NCI-H2029 (cell line): Measurements from ENCODE around the gene APOBEC3G.

ENCODE experiments used
- DNase-seq: peaks from one replicate; lab custom pipeline; 2025; lab: John Stamatoyannopoulos, UW

The APOBEC3G gene

DNA sequence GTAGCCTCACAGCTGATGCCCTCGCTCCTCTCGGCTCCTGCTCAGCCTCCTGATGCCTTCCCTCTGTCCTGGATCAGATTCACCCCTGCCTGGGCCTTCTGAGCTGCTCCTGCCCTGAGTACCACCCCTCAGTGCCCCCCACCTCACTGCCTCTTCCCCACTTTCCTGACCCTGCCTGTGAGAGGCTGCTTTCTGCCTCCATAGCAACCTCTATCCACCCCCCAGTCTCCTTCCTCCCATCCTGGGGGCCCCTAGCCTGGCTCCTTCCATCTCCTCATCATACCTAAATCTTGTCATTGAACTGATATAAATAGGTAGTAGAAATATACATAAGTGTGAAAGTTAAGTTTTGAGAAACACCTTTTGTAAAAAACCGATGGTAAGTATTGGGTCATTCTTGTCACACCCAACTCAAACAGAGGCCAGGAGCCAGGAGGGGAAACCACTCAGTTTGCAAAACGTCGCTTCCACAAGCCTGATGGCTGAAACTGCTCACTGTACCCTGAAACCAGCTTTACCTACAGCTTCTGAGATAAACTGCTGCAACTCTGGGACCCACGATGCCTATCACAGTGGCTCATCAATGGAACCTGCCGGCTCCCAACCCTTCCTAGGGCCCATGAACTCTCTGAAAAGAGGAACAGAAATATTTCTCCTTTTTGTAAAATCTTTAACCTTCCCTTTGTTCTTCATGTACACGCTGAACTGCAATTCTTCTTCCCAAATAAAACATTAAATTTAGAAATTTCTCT, 15.2 kb downstream of the APOBEC3G start:
- DNase-seq: no peak

DNA sequence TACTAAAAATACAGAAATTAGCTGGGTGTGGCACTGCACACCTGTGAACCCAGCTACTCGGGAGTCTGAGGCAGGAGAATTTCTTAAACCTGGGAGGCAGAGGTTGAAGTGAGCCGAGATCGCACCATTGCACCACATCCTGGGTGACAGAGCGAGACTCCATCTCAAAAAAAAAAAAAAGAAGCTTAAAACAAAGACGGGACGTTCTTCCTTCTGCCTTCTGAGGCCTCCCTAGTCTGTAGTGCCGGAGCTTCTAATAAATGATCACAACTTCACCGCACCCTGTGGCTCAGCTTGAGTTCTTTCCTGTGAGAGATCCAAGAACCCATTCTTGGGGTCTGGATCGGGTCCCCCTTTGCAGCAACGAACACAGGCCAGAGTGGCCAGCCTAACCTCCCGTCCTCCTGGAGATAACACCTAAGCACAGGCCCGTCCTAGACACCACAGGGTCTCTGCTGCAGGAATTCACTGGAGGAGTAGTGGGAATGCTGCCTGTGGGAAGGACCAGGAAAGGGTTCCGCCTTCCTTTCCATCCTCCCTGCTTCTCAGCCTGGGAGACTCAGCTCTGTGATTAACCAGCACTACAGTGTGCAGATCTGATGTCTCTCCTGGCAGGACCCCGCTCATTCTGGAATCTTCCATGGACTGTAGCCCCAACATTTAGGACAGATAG, 17.8 kb downstream of the APOBEC3G start:
- no peak for DNase-seq

DNA sequence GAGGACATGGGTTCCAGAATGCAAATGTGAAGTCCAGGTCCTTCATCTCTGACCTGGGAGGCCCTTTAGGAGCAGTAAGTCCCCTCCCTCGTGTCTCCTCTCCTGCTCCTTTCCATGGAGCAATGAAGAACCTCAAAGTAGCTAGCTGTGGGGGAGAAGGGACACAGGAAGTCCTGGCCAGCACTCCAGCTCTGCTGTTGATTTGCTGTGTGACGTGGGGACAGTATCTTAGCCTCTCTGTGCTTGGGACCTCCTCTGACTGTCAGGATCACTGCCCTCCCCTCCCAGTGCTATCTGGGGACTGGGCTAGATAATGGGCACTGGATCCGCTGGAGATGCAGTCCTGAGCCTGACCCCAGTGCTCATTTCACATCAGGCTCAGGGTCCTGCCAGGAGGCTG, 18.9 kb downstream of the APOBEC3G start:
- DNase-seq: no peak

DNA sequence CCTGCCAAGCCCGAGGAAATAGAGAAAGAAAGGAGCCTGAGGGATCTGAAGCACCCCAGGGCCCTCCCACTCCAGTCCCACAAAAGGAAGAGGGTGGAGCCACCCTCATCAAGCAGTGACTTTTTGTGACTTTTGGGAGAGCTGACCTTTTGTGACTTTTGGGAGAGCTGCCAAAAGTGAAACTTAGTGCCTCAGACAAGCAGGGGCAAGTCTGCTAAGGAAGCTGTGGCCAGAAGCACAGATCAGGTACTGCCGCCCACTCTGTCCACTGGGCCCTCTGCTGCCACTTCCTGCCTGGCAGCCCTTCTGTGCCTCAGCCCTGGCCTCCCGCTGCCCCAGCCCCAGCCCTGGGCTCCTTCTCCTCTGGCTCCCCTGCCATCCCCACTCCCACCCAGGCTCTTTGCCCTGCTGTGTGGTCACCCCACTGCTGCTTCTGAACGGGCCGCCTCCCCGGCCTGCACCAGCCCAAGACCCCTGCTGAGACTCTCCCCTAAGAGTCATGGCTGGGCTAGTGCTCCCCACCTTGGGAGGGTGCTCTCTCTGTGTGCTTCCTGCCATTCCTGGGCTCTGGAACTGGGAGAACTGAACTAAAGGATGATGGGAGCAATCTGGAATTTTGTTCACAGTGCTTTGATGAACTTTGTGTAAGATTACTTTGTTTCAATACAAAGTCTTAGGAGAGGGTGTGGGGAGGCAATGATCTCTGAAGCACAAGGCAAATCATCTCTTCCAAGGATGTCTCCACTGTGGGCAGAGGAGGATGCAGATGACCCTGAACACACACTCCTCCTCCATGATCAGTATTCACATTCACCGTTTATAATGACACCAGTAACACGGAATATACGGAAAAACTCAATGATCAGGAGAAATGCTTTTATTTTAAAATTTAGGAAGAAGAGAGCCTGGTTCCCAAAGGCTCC, 20.3 kb downstream of the APOBEC3G start, which contains the start of gene APOBEC3H:
Gene APOBEC3H (plus strand): TSS at position 147 of the 923 bp plus-strand sequence. CDS start 3,035 bp downstream, outside the sequence.
- no peak for DNase-seq

DNA sequence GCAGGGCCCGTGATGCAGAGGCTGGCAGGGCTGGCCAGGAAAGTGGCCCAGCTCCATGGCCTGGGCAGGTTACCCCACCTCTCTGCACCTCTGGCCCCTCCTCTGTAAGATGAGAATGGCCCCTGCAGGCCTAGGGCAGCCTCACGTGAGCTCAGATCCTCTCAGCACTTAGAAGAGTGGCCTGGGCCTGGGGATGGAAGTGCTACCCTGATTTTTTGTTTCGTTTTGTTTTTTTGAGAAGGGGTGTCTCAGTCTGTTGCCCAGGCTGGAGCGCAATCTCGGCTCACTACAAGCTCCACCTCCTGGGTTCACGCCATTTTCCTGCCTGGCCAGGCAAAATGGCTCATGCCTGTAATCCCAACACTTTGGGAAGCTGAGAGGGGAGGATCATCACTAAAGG, 21.0 kb downstream of the APOBEC3G start:
- DNase-seq: no peak

DNA sequence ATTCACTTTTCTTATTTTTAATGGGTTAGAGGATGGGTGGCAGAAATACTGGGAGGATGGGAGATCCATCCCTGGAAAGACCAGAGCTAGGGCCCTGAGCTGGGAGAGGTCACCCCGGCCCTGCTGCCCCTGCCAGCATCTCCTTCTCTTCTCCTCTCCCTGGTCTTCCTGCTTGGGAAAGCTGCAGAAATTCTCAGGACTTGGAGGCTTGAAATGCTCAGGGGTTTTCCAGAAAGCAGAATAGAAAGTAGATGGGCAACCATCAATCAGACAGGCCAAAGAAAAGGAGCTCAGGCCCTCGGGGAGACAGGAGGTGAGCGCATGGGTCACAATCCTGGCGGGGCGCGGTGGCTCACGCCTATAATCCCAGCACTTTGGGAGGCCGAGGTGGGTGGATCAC, 21.5 kb downstream of the APOBEC3G start:
- no peak for DNase-seq

DNA sequence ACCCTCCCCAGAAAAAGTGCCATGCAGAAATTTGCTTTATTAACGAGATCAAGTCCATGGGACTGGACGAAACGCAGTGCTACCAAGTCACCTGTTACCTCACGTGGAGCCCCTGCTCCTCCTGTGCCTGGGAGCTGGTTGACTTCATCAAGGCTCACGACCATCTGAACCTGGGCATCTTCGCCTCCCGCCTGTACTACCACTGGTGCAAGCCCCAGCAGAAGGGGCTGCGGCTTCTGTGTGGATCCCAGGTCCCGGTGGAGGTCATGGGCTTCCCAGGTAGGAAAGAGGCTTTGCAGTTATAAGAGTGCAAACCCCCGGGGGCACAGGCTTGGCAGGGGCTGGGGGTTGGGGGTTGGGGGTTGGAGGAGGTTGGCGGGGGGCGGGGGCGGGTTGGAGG, 24.2 kb downstream of the APOBEC3G start:
- no peak for DNase-seq

DNA sequence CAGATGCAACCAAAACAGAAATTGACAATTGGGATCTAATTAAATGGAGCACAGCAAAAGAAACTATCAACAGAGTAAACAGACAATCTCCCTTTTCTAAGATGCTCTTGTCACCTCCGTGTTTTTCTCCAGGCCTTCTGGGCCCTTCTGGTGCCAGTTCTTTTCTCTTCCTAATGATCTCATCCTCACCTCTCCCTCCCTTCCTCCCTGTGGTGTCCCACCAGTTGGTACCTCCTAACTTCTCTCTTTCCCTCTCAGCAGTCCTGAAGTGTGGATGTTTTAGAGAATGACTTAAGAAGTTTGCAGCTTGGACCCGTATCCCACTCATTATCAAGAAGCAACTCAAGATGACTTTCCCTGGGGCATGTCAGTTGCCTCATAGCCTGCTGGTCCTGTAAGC, 26.4 kb downstream of the APOBEC3G start:
- no peak for DNase-seq

DNA sequence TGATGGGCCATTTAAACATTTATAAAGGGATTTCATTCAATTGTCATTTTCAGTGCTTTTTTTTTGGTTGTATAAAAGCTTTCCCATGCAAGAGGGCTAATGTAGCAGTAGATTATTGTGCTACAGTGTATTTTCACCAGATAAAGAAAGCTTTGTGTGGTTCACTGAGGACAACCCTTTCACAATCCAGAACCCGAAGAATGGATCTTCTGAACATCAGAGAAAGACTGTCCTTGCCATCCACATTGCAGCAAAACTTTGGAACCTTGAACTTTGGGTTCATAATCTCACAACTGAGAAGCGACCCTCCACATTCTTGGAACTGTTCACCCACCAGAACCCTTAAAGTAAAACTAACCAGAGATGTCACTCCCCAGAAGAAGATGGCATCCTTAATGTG, 29.3 kb downstream of the APOBEC3G start:
- DNase-seq: no peak

DNA sequence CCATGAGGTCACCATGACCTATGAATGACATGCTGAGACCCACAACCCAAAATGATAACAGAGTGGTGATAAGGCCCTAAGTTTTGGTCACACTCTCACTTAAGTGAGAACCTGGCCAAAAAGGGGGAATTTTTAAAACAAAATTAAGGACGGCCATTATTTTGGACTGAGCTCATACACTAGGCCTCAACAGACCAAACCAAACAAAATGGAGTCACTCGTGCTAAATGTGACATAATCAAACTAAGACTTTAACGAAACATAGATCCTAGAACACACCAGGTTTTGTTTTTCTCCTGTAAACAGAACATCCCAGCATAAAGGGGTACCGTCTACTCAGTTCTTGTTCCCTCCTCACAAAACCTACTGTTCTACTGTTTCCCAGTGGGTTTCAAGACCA, 31.4 kb downstream of the APOBEC3G start:
- no peak for DNase-seq

DNA sequence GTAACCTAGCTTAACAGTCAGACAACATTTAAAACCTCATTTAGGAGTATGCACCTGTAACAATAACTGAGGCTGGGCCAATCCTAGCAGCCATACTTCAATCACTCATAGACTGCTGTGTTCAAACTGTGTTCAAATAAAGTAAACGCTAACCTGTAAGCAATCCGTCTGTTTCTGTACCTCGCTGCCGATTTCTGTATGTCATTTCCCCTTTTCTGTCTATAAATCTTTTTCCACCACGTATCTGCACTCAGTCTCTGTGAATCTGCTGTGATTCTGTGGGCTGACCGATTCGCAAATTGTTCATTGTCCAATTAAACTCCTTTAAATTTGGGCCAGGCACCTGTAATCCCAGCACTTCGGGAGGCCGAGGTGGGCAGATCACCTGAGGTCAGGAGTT, 32.3 kb downstream of the APOBEC3G start:
- no peak for DNase-seq

DNA sequence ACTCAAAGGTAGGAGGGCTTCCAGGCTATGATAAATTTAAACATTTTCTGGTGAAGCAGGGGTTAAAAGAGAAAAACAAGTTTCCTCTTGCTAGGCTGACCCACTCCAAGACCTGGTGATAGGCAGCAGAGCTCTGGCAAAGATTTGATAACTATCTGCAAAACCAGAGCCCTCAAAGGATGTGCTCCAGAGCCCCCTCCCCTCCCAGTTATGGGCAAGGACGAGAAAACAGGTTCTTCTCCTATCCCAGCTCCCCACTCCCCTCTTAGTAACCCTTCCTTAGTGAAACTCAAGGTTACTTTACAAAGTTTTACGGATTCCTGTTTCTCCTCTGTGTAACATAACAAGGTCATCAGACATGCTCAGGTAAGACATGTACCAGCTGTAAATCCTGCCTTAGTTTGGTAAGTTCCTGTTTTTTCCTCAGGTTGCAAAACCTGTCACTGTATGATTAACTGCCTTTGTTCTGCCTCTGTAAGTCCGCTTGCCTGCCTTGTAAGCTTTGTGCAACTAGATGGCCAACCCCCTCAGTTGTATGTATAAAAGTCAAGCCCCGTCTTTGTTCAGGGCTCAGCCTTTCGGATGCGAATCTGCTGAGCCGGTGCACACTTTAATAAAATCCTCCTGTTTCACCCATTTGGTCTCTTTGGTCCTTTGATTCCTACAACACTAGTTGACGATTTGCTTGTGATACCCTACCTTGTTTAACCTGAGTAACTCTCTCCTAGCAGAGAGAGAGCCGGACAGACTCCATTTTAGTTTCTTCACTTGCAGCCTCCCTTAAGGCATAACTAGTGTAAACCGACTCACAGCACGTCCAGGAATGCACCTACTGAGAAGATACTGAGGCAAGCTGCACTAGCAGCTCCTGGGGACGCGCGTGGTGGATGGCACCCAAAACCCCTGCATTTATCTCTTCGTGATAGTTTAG, 33.8 kb downstream of the APOBEC3G start:
- no peak for DNase-seq

DNA sequence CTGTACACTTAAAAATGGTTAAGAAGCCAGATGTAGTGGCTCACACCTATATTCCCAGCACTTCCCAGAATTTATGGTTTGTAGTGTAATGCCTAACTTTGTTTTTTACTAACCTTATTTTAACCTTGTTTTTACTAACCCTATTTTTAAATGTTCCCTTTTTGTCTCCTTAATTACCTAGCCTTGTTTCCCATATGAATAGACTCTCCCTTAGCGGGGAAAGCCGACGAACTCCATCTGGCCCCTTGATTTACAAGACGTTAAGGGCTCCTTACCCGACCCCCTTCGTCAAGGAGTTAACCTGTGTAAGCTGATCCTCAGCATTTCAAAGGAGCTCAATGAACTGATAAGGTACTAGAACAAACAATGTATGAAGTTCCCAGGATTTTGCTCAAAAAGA, 37.0 kb downstream of the APOBEC3G start:
- no peak for DNase-seq

DNA sequence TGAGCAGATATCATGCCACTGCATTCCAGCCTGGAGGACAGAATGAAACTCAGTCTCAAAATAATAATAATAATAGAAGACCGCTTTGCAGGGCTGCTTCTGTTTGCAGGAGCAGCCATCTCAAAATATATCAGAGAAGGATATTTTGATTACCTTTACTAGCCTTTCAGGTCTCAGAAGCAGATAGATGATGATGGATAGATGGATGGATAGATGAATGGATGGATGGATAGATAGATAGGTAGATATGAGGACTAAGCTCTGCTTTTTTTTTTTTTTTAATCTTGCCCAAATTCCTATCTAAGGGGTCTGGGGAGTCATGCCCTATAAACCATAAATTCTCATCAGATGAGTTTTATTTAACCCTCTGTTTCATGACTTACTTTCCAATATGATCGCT, 38.5 kb downstream of the APOBEC3G start:
- no peak for DNase-seq

DNA sequence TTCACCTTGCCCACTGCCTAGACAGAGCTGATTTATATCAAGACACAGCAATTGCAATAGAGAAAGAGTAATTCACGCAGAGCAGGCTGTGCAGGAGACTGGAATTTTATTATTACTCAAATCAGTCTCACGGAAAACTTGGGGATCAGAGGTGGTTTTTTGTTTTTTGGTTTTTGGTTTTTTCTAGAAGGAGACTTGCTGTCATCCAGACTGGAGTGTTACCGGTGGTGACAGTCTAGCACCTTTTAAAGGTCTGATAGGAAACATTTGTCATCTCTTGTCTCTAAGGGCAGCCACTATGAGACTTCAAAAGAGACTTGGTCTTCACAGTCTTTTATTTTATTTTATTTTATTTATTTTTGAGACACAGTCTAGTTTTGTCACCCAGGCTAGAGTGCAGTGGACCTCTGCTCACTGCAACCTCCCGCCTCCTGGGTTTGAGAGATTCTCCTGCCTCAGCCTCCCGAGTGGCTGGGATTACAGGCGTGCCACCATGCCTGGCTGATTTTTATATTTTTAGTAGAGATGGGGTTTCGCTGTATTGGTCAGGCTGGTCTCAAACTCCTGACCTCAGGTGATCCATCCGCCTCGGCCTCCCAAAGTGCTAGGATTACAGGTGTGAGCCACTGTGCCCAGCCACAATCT, 39.0 kb downstream of the APOBEC3G start:
- DNase-seq: no peak

DNA sequence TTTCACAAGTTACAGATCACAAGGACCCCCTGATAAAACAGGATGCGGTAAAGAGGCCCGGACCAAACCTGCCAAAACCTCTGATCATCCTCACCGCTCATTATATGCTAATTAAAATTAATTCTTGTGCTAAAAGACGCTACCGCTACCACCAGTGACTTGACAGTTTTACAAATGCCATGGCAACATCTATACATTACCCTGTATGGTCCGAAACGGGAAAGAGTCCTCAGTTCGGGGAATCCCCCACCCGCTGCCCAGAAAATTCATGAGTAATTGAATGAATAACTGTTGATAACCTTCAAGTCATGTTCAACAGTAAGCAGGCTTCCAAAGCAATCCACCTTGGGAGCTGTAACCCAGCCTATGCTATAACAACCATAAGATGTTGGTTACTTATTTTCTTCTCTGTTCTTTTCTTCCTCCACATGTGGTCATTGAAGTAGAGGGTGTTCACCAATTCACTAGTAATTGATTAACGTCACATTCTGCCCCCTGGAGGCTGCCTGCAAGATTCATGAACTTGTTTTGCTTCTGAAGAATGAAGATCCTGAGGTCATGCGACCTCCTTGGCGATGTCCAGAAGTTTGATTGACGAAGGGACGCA, 40.6 kb downstream of the APOBEC3G start:
- DNase-seq: no peak

DNA sequence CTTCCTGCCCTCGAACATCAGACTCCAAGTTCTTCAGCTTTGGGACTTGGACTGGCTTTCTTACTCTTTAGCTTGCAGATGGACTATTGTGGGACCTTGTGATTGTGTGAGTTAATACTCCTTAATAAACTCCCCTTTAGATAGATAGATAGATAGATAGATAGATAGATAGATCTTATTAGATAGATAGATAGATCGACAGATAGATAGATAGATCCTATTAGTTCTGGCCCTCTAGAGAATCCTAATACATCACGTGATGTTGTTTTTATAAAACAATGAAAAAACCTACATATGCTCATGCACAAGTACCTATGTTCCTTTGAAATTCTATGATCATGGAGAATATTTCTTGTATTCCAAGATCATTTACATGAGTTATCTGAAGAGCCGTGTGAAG, 43.9 kb downstream of the APOBEC3G start:
- DNase-seq: no peak

DNA sequence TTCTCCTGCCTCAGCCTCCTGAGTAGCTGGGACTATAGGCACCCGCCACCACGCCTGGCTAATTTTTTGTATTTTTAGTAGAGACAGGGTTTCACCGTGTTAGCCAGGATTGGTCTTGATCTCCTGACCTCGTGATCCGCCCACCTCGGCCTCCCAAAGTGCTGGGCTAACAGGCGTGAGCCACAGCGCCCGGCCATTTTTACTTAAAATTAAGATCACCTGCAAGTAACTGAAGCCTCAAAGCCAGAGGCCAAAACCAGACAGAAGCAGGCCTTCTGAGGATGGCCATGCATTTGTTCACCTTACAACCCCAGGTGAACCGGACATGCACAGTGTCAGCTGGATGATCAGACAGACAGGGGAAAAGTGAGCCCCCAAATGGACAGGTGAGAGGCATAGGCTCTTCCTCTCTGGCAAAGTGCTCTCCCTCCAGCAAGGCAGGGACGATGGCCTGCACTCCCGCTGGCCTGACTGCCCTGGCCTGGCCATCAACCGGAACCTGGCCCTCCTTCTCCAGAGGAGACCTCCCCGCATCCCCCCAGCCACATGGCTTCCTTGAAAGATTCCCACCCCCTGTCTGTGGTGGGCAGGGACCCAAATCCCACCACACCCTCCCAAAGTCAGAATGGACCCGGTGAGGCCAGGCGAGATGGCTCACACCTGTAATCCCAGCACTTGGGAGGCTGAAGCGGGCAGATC, 45.8 kb downstream of the APOBEC3G start:
- no peak for DNase-seq

DNA sequence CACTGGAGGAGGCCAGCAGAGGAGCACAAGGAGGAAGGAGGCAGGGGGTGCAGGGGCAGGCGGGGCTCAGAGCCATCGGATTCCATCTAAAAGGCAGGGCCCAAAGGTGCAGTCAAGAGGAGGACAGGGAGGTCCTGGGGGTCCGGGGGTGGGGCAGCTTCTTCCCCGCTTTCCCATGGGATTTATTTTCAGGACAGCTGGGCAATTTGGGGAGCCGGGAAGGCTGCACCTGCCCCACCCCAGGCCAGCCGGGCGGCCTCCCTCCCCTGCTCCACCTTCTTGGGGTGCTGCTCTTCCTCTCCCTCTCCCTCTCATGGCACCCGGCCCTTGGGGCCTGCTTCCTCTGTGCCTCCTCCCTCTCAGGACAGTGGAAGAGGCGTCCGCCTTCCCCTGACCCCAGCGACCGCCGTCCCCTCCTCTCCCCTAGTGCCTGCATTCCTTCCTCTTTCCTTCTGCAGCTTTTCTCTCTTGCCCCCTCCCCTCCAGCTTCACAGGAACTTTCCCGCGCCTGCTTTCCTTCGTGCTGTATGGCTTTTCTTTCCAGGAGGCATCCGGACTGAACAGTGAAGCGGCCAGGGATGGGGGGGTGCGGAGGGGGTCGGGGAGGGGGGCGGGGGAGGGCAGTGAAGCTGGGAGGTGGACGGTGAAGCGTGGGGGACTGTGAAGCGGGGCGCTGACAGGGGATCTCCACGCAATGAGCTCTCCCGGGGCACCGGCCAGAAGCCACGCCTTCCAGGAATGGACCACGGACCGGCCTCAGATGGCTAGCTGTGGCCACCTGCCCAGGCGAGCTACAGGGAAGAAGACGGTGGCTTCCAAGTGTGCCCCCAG, 46.9 kb downstream of the APOBEC3G start:
- DNase-seq: no peak
